Pancreas (tissue), 10 donors: Measurements from ENCODE around the gene ZNF653. TPM values are rescaled to one million over a fixed set of nuclear protein-coding genes. Genes with fewer than 3 reads are reported as not detected.

Experiments
- ATAC-seq, 4 donors: fragments of 200-7000 bp; cut with Tn5 transposase; one replicate each; pipeline versions ENCODE4 v1.8.0 to v1.9.1; 2020; ENCODE audit warnings: mild to moderate bottlenecking in 4 of 4, moderate library complexity in 4 of 4
- DNase-seq, 6 donors: peaks; one replicate each; pipeline ENCODE4 v3.0.0-alpha.2; 2020
- FAIRE-seq: peaks from 2 replicates; lab custom pipeline; 2012; peaks lifted over from hg19 to GRCh38; lab: Jason Lieb, UNC
- H3K27ac ChIP-seq, 4 donors: fragments of 200-600 bp; sonication (generic); 1 replicate in 3 of 4; 2 replicates in 1 of 4; pipeline versions ENCODE4 v1.5.0 to v1.8.0; 2020
- H3K27me3 ChIP-seq, 4 donors: fragments of 200-600 bp; one replicate each; pipeline ENCODE4 v1.8.0; 2021
- H3K36me3 ChIP-seq, 3 donors: fragments of 200-600 bp; sonication (generic) in 1 of 3; one replicate each; pipeline versions ENCODE4 v1.5.0 to v1.8.0; 2020 to 2021
- H3K4me1 ChIP-seq, 3 donors: fragments of 200-600 bp; one replicate each; pipeline ENCODE4 v1.8.0; 2021
- H3K4me3 ChIP-seq, 4 donors: fragments of 200-600 bp; sonication (generic) in 2 of 4; one replicate each; pipeline versions ENCODE4 v1.5.0 to v1.8.0; 2020 to 2021
- H3K9me3 ChIP-seq, 4 donors: fragments of 200-600 bp; one replicate each; pipeline ENCODE4 v1.8.0; 2021
- WGBS, 2 donors: extraction: QIAGEN DNeasy Blood & Tissue Kit; methylation state at CpG; one replicate each; pipeline ENCODE4 v1.1.7; 2013; 5-methylcytosine and 5-hydroxymethylcytosine counted together
- intact Hi-C, 3 donors: fragments of 100-400 bp; cut with DNase I; formaldehyde crosslinking; loops; one replicate each; pipeline versions ENCODE4 v1.11.1 to v1.14.2; 2022
- polyA plus RNA-seq, 2 donors: library from polyadenylated mRNA; stranded (reverse); fragments of 200-250 nt; gene quantifications; one replicate each; pipeline ENCODE4 v1.2.3, GENCODE V29; 2013
- total RNA-seq, 6 donors: library from RNA; stranded (reverse); fragmentation: NEBNext Ultra II Directional in 4 of 6; extraction: Animal tissue kit (Norgen Biotek cat#: 25700) in 4 of 6; gene quantifications; one replicate each; pipeline versions ENCODE4 v1.2.1 to v1.2.4, GENCODE V29; 2021 to 2023
- TF ChIP-seq, protein P1 (sequence below), 4 donors: fragments of 200-600 bp; sonication (generic) in 3 of 4; IDR thresholded peaks; one replicate each; pipeline versions ENCODE4 v1.5.0 to v1.8.0; 2021; ENCODE audit warnings: antibody characterized with exemption in 4 of 4
- donor health status: healthy with polysubstance abuse.
- donor health status: DM: no; HTN: no; CAD: no; lungs with moderate emphysema.
- donor health status: DM: no; HTN: no; CAD: no.
- donor health status: control.
- donor health status: control.
- donor health status: Bipolar disorder and iron deficiency.
- donor health status: DM: yes; HTN: yes; CAD: no.
- donor health status: DM: no; HTN: no; CAD: no.
- donor health status: DM: no; HTN: no; CAD: no.
- donor health status: DM: yes; HTN: yes; CAD: no.

ZNF653 gene
- total and polyA plus RNA-seq, 8 donors = 4.5 to 25.6 (median 6.0) TPM

DNA sequence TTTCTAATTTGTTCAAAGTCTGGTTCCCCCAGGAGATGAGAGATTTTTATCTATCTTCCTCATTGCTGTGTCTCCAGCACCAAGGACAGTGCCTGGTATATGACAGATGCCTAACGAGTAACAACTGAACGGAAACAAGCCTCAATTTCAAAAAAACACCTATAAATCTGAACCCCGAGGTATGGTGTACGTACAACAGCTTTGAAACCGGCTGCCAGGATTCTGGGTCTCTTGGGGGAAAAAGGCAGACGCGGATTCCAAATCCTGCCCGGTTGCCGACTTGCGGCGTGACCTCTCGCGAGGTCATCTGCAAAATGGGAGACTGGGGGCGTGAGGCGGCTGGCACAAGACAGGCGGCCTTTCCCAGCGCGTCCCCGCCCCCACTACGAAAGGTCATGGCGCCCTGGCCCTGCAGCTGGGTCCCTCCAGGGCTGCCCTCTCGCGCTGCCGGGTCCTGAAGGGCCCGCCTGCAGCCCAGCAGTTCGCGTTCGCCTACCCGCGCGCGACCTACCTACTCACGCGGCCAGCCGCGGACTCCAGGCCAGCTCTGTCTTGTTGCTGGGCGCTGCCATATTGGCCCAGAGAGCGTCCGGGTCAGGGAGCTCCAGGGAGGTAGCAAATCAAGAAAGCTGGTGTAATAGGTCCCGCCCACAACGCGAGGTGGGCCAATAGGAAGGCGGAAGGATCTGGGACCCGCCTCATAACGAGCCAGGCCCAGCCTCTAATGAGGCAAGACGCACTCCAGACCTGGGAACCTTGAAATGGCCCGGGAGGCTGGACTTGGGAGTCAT, 23.1 kb upstream of the ZNF653 start, which contains the start of gene ECSIT:
Gene ECSIT, minus strand, starts transcription at position 584 of the 791 bp plus-strand sequence. CDS start 9,964 bp downstream, outside the sequence.
- FAIRE-seq = peak; percentile 94
- H3K27me3 ChIP-seq = no peaks in the 10 kb centered on the region
- H3K27ac ChIP-seq = peak within 1 kb of the TSS; percentile 83 to 89 (median 85)
- intact Hi-C loops = no loop called here
- 0% methylated on average over 35 to 47 of the region's 47 CpGs for WGBS, 2 donors
- peak within 1 kb of the TSS; percentile 66 to 82 (median 76) for H3K4me3 ChIP-seq
- TF ChIP-seq, protein P1, sequence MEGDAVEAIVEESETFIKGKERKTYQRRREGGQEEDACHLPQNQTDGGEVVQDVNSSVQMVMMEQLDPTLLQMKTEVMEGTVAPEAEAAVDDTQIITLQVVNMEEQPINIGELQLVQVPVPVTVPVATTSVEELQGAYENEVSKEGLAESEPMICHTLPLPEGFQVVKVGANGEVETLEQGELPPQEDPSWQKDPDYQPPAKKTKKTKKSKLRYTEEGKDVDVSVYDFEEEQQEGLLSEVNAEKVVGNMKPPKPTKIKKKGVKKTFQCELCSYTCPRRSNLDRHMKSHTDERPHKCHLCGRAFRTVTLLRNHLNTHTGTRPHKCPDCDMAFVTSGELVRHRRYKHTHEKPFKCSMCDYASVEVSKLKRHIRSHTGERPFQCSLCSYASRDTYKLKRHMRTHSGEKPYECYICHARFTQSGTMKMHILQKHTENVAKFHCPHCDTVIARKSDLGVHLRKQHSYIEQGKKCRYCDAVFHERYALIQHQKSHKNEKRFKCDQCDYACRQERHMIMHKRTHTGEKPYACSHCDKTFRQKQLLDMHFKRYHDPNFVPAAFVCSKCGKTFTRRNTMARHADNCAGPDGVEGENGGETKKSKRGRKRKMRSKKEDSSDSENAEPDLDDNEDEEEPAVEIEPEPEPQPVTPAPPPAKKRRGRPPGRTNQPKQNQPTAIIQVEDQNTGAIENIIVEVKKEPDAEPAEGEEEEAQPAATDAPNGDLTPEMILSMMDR (IDR thresholded peaks at IDR 0.05) = peak in 1 of 4 donors; percentile 12
- no peaks in the 10 kb centered on the region for H3K9me3 ChIP-seq
- peaks cover 8 to 11% (median 10%) of the 10 kb centered on the region in 3 donors for H3K4me1 ChIP-seq
- peak; percentile 91 to 99 (median 98) for DNase-seq
- H3K36me3 ChIP-seq = no peaks in the 10 kb centered on the region
- peak; percentile 98 to 99 (median 98) for ATAC-seq

- no peak for FAIRE-seq
- DNase-seq = no peak
- intact Hi-C loops = no loop called here
These were observed 13.5 kb upstream of the ZNF653 start for GRCh38 chr19:11519138-11519537.

DNA sequence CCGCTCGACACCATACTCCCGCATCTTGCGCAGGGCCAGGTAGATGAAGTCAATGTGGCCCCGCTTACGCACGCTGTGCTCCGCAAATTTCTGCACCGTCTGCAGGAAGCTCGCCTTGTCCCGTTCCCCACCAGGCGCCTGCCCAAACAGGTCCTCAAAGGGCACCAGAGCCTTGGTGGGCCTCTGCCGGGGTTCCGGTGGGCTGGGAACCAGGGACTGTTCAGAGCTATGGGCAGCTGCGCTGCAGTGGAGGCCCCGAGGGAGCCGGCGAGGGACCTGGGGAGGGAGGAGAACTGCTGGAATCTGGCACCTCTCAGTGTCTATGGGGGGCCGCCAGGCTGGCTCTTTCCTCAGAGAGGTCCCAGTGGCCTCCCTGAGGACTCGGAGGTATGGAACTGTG, 8.3 kb upstream of the ZNF653 start:
- H3K27me3 ChIP-seq = no peaks in the 10 kb centered on the region
- peaks cover 0 to 3% (median 0%) of the 10 kb centered on the region in 3 donors for H3K36me3 ChIP-seq
- no peak for DNase-seq
- H3K4me1 ChIP-seq = no peaks in the 10 kb centered on the region
- no peak overlapping the region for H3K27ac ChIP-seq
- no peak for ATAC-seq
- H3K9me3 ChIP-seq = no peaks in the 10 kb centered on the region
- FAIRE-seq = no peak
- intact Hi-C loops = no loop called here
- H3K4me3 ChIP-seq = no peak overlapping the region
- TF ChIP-seq, protein P1 (IDR thresholded peaks at IDR 0.05) = no peak
- WGBS, 2 donors = 94 to 95% methylated on average over 20 of the region's 20 CpGs

More at GRCh38 chr19:11519138-11519537, 13.5 kb upstream of the ZNF653 start:
- Histone ChIP-seq H3K4me1 (no peaks in the 10 kb centered on the region), H3K4me3 (no peak overlapping the region), H3K36me3 (peaks cover 0 to 10% (median 0%) of the 10 kb centered on the region in 3 donors), H3K9me3 (no peaks in the 10 kb centered on the region), H3K27me3 (no peaks in the 10 kb centered on the region), H3K27ac (no peak overlapping the region)
- TF ChIP-seq, protein P1 (IDR thresholded peaks at IDR 0.05) = no peak
- WGBS, 2 donors = 89 to 90% methylated on average over 9 of the region's 9 CpGs
- ATAC-seq = no peak

DNA sequence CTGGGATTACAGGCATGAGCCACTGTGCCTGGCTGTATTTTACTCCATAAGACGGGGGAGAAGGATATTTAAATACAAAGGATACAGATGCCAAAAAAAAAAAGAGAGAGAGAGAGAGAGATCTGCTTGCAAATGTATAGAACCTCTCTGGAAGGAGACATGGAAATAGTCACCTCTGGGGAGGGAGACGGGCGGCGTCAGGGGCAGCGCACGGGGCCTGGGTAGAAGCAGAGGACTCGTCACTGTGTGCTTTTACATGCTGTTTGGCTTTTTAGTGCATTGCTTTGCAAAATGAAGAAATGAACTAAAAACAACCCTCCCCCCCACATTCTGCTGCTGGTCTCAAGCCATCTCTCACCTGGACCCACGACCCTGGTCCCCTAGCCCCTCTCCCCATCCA, 4.8 kb upstream of the ZNF653 start:
- intact Hi-C loops = no loop called here
- Histone ChIP-seq H3K4me3 (no peak overlapping the region), H3K4me1 (no peaks in the 10 kb centered on the region), H3K36me3 (no peaks in the 10 kb centered on the region), H3K27ac (no peak overlapping the region), H3K27me3 (no peaks in the 10 kb centered on the region), H3K9me3 (no peaks in the 10 kb centered on the region)
- WGBS, 2 donors = 95 to 96% methylated on average over 8 of the region's 8 CpGs
- TF ChIP-seq, protein P1 (IDR thresholded peaks at IDR 0.05) = no peak
- ATAC-seq = no peak
- DNase-seq = no peak
- no peak for FAIRE-seq
